ENCODE results near the gene A1CF. TPM values are rescaled to one million over a fixed set of nuclear protein-coding genes. Genes with fewer than 3 reads are reported as not detected.

Gene A1CF
- total RNA-seq, 1 donor, result not detected

GRCh38 chr10:50866317-50866716, 19.1 kb downstream of the A1CF start:
- TF ChIP-seq, protein P1, sequence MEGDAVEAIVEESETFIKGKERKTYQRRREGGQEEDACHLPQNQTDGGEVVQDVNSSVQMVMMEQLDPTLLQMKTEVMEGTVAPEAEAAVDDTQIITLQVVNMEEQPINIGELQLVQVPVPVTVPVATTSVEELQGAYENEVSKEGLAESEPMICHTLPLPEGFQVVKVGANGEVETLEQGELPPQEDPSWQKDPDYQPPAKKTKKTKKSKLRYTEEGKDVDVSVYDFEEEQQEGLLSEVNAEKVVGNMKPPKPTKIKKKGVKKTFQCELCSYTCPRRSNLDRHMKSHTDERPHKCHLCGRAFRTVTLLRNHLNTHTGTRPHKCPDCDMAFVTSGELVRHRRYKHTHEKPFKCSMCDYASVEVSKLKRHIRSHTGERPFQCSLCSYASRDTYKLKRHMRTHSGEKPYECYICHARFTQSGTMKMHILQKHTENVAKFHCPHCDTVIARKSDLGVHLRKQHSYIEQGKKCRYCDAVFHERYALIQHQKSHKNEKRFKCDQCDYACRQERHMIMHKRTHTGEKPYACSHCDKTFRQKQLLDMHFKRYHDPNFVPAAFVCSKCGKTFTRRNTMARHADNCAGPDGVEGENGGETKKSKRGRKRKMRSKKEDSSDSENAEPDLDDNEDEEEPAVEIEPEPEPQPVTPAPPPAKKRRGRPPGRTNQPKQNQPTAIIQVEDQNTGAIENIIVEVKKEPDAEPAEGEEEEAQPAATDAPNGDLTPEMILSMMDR (IDR thresholded peaks at IDR 0.05; ENCODE audit: insufficient read depth, low read length), result no peak
- DNase-seq (ENCODE audit: low read depth), result no peak

GRCh38 chr10:50862719-50863118, 22.7 kb downstream of the A1CF start:
- no peak for DNase-seq (ENCODE audit: low read depth)
- no peak overlapping the region for H3K4me3 ChIP-seq (ENCODE audit: low read depth, low read length)
- TF ChIP-seq, protein P1 (IDR thresholded peaks at IDR 0.05; ENCODE audit: insufficient read depth, low read length), result no peak

More at GRCh38 chr10:50866317-50866716, 19.1 kb downstream of the A1CF start:
- no peak overlapping the region for H3K4me3 ChIP-seq (ENCODE audit: low read depth, low read length)

GRCh38 chr10:50861370-50861769, 24.1 kb downstream of the A1CF start:
- TF ChIP-seq, protein P1 (IDR thresholded peaks at IDR 0.05; ENCODE audit: insufficient read depth, low read length), result no peak
- H3K4me3 ChIP-seq (ENCODE audit: low read depth, low read length), result no peak overlapping the region
- DNase-seq (ENCODE audit: low read depth), result no peak

GRCh38 chr10:50857579-50857978, 27.8 kb downstream of the A1CF start:
- TF ChIP-seq, protein P1 (IDR thresholded peaks at IDR 0.05; ENCODE audit: insufficient read depth, low read length), result no peak
- no peak overlapping the region for H3K4me3 ChIP-seq (ENCODE audit: low read depth, low read length)
- DNase-seq (ENCODE audit: low read depth), result no peak

DNA sequence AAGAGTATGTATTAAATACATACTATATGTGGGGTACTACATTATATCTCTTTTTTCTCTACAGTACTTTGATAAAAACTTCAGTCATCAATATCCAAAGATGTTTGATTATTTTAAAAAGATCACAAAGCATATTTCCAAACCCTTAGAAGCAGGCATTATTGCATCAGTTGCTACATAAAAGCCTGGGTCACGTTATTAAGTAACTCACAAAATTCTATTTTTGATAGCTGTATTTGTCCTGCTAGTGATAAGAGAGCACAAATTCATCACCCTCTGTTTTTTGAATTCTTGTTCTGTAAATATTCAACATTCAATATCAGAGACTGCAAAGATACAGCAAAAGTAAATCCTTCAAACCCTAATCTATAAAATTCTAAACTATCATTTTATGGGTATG, 30.0 kb downstream of the A1CF start:
- TF ChIP-seq, protein P1 (IDR thresholded peaks at IDR 0.05; ENCODE audit: insufficient read depth, low read length), result no peak
- no peak for DNase-seq (ENCODE audit: low read depth)
- no peak overlapping the region for H3K4me3 ChIP-seq (ENCODE audit: low read depth, low read length)

- no peak overlapping the region for H3K4me3 ChIP-seq (ENCODE audit: low read depth, low read length)
- TF ChIP-seq, protein P1 (IDR thresholded peaks at IDR 0.05; ENCODE audit: insufficient read depth, low read length), result no peak
- DNase-seq (ENCODE audit: low read depth), result no peak
Measured at GRCh38 chr10:50855015-50855414, 30.4 kb downstream of the A1CF start.

- H3K4me3 ChIP-seq (ENCODE audit: low read depth, low read length), result no peak overlapping the region
- DNase-seq (ENCODE audit: low read depth), result no peak
- TF ChIP-seq, protein P1 (IDR thresholded peaks at IDR 0.05; ENCODE audit: insufficient read depth, low read length), result no peak
Measured at GRCh38 chr10:50853557-50853956, 31.9 kb downstream of the A1CF start.
